ENCODE measurements around the gene CD244.

The CD244 gene

GRCh38 chr1:160863061-160863773 is 530 bp upstream of the CD244 start:
- Histone ChIP-seq H2AK5ac (ENCODE audit: low read length, severe bottlenecking) (no peak overlapping the region), H3K18ac (ENCODE audit: low read depth in 1 of 2, low read length in 2 of 2) (no peak overlapping the region), H4K91ac (ENCODE audit: low read length) (no peak overlapping the region), H2AFZ (ENCODE audit: low read depth, low read length) (no peak overlapping the region), H3K4me1 (ENCODE audit: control insufficient read depth, insufficient read depth, low read depth, low read length) (no peaks in the 10 kb centered on the region), H3K36me3 (ENCODE audit: control insufficient read depth in 1 of 2, insufficient read depth in 2 of 2, low read depth in 1 of 2, low read length in 2 of 2) (no peaks in the 10 kb centered on the region), H3K4me2 (ENCODE audit: low read length, poor library complexity, severe bottlenecking) (no peak overlapping the region), H2BK12ac (ENCODE audit: low read length in 2 of 2) (no peak overlapping the region), H3K23ac (ENCODE audit: low read length in 2 of 2) (no peak overlapping the region), H4K8ac (ENCODE audit: low read length) (no peak overlapping the region), H3K9ac (ENCODE audit: low read length) (no peak overlapping the region), H3K14ac (ENCODE audit: low read length in 2 of 2) (no peak overlapping the region), H3K4me3 (ENCODE audit: insufficient read depth in 1 of 2, low read depth in 1 of 2, low read length in 2 of 2) (no peak overlapping the region), H3K27ac (ENCODE audit: low read length, poor library complexity, severe bottlenecking) (no peak overlapping the region), H3K9me3 (ENCODE audit: control insufficient read depth, low read length) (no peaks in the 10 kb centered on the region), H2BK15ac (ENCODE audit: low read depth, poor library complexity, severe bottlenecking) (no peak overlapping the region), H3K4ac (ENCODE audit: low read depth in 1 of 2, low read length in 2 of 2) (no peak overlapping the region), H2BK5ac (ENCODE audit: low read depth, low read length, poor library complexity, severe bottlenecking) (no peak overlapping the region), H3K27me3 (ENCODE audit: control insufficient read depth in 1 of 2, insufficient read depth in 1 of 2, low read length in 2 of 2) (peaks cover 0 to 6% of the 10 kb centered on the region in 2 experiments), H3K79me1 (replicated peaks; ENCODE audit: low read length, poor library complexity, severe bottlenecking) (no peaks in the 10 kb centered on the region), H2BK120ac (ENCODE audit: low read depth, low read length) (no peak overlapping the region)
- no peak for DNase-seq
- 83% methylated on average over 11 of the region's 11 CpGs for WGBS

DNA sequence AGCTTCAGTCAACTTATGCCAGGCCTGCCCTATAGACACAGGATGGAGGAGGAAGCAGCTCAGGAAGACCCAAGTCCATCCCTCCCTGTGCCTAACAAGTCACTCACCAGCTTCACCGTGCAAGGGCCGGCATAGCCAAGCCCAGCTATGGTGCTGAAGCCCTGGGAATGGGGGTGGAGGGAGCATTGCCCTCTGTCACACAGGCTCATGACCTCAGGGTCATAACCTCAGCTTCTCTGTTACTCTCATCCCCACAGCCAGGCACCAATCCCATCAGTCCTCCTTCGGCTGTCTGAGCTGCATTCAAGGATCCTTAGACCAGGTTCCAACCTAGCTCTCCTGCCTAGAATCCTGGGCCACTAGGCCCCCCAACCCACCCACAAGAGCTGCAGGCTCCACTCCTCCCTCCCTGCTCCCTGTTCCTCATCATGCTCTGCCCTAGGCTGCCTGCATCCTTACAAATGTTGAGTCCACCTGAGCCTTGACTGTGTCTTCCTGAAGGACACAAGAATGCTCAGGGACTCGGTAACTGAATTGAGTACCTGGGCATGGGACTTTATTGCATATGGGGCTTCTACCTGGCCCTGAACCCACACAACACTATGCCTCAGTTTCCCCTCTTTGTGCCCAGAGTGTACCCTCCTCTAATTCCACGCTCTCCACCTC is 1.7 kb downstream of the CD244 start:
- Histone ChIP-seq H2BK5ac (ENCODE audit: low read depth, low read length, poor library complexity, severe bottlenecking) (no peak overlapping the region), H3K27me3 (ENCODE audit: control insufficient read depth in 1 of 2, insufficient read depth in 1 of 2, low read length in 2 of 2) (peaks cover 0 to 6% of the 10 kb centered on the region in 2 experiments), H3K4ac (ENCODE audit: low read depth in 1 of 2, low read length in 2 of 2) (no peak overlapping the region), H3K23ac (ENCODE audit: low read length in 2 of 2) (no peak overlapping the region), H2AFZ (ENCODE audit: low read depth, low read length) (no peak overlapping the region), H4K8ac (ENCODE audit: low read length) (no peak overlapping the region), H2BK12ac (ENCODE audit: low read length in 2 of 2) (no peak overlapping the region), H3K4me2 (ENCODE audit: low read length, poor library complexity, severe bottlenecking) (no peak overlapping the region), H3K79me1 (replicated peaks; ENCODE audit: low read length, poor library complexity, severe bottlenecking) (no peaks in the 10 kb centered on the region), H3K27ac (ENCODE audit: low read length, poor library complexity, severe bottlenecking) (no peak overlapping the region), H3K4me1 (ENCODE audit: control insufficient read depth, insufficient read depth, low read depth, low read length) (no peaks in the 10 kb centered on the region), H3K18ac (ENCODE audit: low read depth in 1 of 2, low read length in 2 of 2) (no peak overlapping the region), H3K36me3 (ENCODE audit: control insufficient read depth in 1 of 2, insufficient read depth in 2 of 2, low read depth in 1 of 2, low read length in 2 of 2) (no peaks in the 10 kb centered on the region), H3K9me3 (ENCODE audit: control insufficient read depth, low read length) (no peaks in the 10 kb centered on the region), H3K4me3 (ENCODE audit: insufficient read depth in 1 of 2, low read depth in 1 of 2, low read length in 2 of 2) (no peak overlapping the region), H3K14ac (ENCODE audit: low read length in 2 of 2) (no peak overlapping the region), H3K9ac (ENCODE audit: low read length) (no peak overlapping the region), H2AK5ac (ENCODE audit: low read length, severe bottlenecking) (no peak overlapping the region), H4K91ac (ENCODE audit: low read length) (no peak overlapping the region), H2BK15ac (ENCODE audit: low read depth, poor library complexity, severe bottlenecking) (no peak overlapping the region), H2BK120ac (ENCODE audit: low read depth, low read length) (no peak overlapping the region)
- 91% methylated on average over 5 of the region's 5 CpGs for WGBS
- no peak for DNase-seq

GRCh38 chr1:160859166-160859565 is 3.5 kb downstream of the CD244 start:
- H3K14ac ChIP-seq (ENCODE audit: low read length in 2 of 2) = no peak overlapping the region
- no peak overlapping the region for H4K8ac ChIP-seq (ENCODE audit: low read length)
- H2BK5ac ChIP-seq (ENCODE audit: low read depth, low read length, poor library complexity, severe bottlenecking) = no peak overlapping the region
- WGBS = 92% methylated on average over 4 of the region's 5 CpGs
- peaks cover 0 to 6% of the 10 kb centered on the region in 2 experiments for H3K27me3 ChIP-seq (ENCODE audit: control insufficient read depth in 1 of 2, insufficient read depth in 1 of 2, low read length in 2 of 2)
- H2BK12ac ChIP-seq (ENCODE audit: low read length in 2 of 2) = no peak overlapping the region
- H3K18ac ChIP-seq (ENCODE audit: low read depth in 1 of 2, low read length in 2 of 2) = no peak overlapping the region
- no peak overlapping the region for H2AK5ac ChIP-seq (ENCODE audit: low read length, severe bottlenecking)
- H2BK15ac ChIP-seq (ENCODE audit: low read depth, poor library complexity, severe bottlenecking) = no peak overlapping the region
- no peak overlapping the region for H3K23ac ChIP-seq (ENCODE audit: low read length in 2 of 2)
- no peak overlapping the region for H3K9ac ChIP-seq (ENCODE audit: low read length)
- no peaks in the 10 kb centered on the region for H3K79me1 ChIP-seq (replicated peaks; ENCODE audit: low read length, poor library complexity, severe bottlenecking)
- no peak overlapping the region for H2AFZ ChIP-seq (ENCODE audit: low read depth, low read length)
- H3K4me2 ChIP-seq (ENCODE audit: low read length, poor library complexity, severe bottlenecking) = no peak overlapping the region
- H3K27ac ChIP-seq (ENCODE audit: low read length, poor library complexity, severe bottlenecking) = no peak overlapping the region
- H2BK120ac ChIP-seq (ENCODE audit: low read depth, low read length) = no peak overlapping the region
- no peak overlapping the region for H3K4ac ChIP-seq (ENCODE audit: low read depth in 1 of 2, low read length in 2 of 2)
- H3K36me3 ChIP-seq (ENCODE audit: control insufficient read depth in 1 of 2, insufficient read depth in 2 of 2, low read depth in 1 of 2, low read length in 2 of 2) = no peaks in the 10 kb centered on the region
- no peak for DNase-seq
- no peak overlapping the region for H3K4me3 ChIP-seq (ENCODE audit: insufficient read depth in 1 of 2, low read depth in 1 of 2, low read length in 2 of 2)
- H3K4me1 ChIP-seq (ENCODE audit: control insufficient read depth, insufficient read depth, low read depth, low read length) = no peaks in the 10 kb centered on the region
- no peaks in the 10 kb centered on the region for H3K9me3 ChIP-seq (ENCODE audit: control insufficient read depth, low read length)
- no peak overlapping the region for H4K91ac ChIP-seq (ENCODE audit: low read length)

GRCh38 chr1:160858507-160858906 is 4.2 kb downstream of the CD244 start:
- no peak overlapping the region for H4K8ac ChIP-seq (ENCODE audit: low read length)
- H3K4me2 ChIP-seq (ENCODE audit: low read length, poor library complexity, severe bottlenecking) = no peak overlapping the region
- H2BK15ac ChIP-seq (ENCODE audit: low read depth, poor library complexity, severe bottlenecking) = no peak overlapping the region
- no peak overlapping the region for H3K4me3 ChIP-seq (ENCODE audit: insufficient read depth in 1 of 2, low read depth in 1 of 2, low read length in 2 of 2)
- H3K23ac ChIP-seq (ENCODE audit: low read length in 2 of 2) = no peak overlapping the region
- no peak overlapping the region for H2AK5ac ChIP-seq (ENCODE audit: low read length, severe bottlenecking)
- no peak overlapping the region for H2BK12ac ChIP-seq (ENCODE audit: low read length in 2 of 2)
- no peak overlapping the region for H3K18ac ChIP-seq (ENCODE audit: low read depth in 1 of 2, low read length in 2 of 2)
- H2BK120ac ChIP-seq (ENCODE audit: low read depth, low read length) = no peak overlapping the region
- no peaks in the 10 kb centered on the region for H3K9me3 ChIP-seq (ENCODE audit: control insufficient read depth, low read length)
- no peak overlapping the region for H2AFZ ChIP-seq (ENCODE audit: low read depth, low read length)
- H4K91ac ChIP-seq (ENCODE audit: low read length) = no peak overlapping the region
- H3K4me1 ChIP-seq (ENCODE audit: control insufficient read depth, insufficient read depth, low read depth, low read length) = no peaks in the 10 kb centered on the region
- no peak overlapping the region for H3K14ac ChIP-seq (ENCODE audit: low read length in 2 of 2)
- 45% methylated on average over 1 of the region's 3 CpGs for WGBS
- H3K27me3 ChIP-seq (ENCODE audit: control insufficient read depth in 1 of 2, insufficient read depth in 1 of 2, low read length in 2 of 2) = peaks cover 0 to 6% of the 10 kb centered on the region in 2 experiments
- H3K4ac ChIP-seq (ENCODE audit: low read depth in 1 of 2, low read length in 2 of 2) = no peak overlapping the region
- no peak overlapping the region for H3K9ac ChIP-seq (ENCODE audit: low read length)
- no peak overlapping the region for H3K27ac ChIP-seq (ENCODE audit: low read length, poor library complexity, severe bottlenecking)
- no peaks in the 10 kb centered on the region for H3K36me3 ChIP-seq (ENCODE audit: control insufficient read depth in 1 of 2, insufficient read depth in 2 of 2, low read depth in 1 of 2, low read length in 2 of 2)
- DNase-seq = no peak
- H2BK5ac ChIP-seq (ENCODE audit: low read depth, low read length, poor library complexity, severe bottlenecking) = no peak overlapping the region
- no peaks in the 10 kb centered on the region for H3K79me1 ChIP-seq (replicated peaks; ENCODE audit: low read length, poor library complexity, severe bottlenecking)

Measured in mesenchymal stem cell (in vitro differentiated cells and primary cell).